ENCODE results near the gene PTPRH.

PTPRH gene

DNA sequence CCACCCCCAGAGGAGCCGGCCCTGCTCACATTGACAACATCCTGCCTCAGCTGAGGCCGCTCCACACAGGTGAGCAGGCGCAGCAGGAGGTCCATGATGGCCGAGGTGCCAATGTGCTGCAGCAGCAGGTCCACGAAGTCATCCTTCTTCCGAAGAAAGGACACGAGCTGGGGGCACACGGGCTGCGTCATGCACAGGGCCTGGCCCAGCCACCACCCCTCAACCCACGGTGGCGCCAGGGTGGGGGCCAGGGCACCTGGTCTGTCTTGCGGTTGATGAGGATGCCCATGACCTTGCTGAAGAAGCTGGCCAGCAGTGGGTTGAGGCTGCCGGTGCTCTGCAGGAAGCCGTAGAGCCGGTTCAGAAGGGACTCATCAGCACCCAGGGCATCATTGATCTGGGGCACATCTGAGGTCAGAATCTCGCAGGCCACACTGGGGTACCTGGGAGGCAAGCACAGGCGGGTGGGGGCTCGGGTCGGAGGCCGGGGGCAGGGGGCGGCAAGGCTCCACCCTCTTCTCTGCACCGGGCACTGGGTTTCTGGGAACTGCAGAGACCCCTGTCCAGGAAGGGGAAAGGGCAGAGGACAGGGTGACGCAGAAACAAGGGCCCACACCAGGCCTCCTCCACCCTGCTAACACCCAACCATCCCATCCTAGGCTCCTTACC, 36.1 kb upstream of the PTPRH start:
- DNase-seq (ENCODE audit: low spot score), result no peak

GRCh38 chr19:55244004-55244680, 34.8 kb upstream of the PTPRH start:
- DNase-seq (ENCODE audit: low spot score), result no peak

DNA sequence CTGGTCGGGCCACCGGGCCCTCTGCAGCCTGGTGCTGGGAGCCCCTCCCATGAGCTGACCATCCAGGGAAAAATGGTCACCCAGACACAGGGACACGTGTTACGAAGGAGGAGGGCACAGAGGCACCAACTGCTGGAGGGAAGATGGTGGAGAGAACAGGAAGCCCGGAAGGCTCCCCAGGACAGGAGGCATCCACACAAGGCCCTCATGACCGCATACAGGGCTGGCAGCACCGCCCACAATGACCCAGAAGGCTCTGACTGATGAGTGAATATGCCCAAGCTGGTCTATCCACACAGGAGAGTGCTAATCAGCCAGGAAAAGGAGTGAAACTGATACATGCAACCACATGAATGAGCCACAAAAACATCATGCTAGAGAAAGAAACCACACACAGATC, 33.2 kb upstream of the PTPRH start:
- DNase-seq (ENCODE audit: low spot score), result no peak

GRCh38 chr19:55241935-55242464, 32.7 kb upstream of the PTPRH start:
- DNase-seq (ENCODE audit: low spot score), result no peak

DNA sequence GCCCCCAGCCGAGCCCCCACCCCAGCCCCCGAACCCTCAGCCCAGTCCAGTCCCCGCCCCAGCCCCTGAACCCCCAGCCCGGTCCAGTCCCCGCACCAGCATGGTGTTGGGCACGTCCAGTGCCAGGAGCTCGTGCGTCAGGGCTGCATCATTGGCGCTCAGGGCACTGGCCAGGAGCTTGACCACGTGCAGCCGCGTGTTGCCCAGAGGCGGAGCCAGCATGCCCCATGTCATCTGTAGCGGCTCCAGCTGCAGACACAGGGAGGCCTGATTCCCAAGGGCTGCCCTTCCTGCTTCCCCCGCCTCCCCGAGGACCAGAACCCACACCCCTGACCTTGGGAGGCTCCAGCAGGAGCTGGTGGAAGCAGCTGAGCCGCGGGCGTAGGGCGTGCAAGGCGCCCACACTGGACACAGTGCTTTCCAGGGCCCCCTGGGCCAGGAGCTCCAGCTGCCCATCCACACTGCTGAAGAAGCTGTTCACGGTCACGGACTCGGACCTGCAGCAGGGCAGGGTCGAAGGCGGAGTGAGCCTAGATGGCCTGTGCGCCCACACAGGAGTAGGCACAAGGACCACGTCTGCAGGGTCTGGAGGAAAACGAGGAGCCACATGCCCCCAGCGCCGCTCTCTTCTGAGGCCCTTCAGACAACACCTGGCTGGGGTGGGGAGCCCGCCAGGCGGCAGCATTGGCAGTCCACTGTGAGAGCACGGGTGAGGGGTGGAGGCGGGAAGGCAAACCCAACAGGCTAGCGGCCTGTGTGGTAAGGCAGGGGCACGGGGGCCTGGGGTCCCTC, 32.0 kb upstream of the PTPRH start:
- no peak for DNase-seq (ENCODE audit: low spot score)

- DNase-seq (ENCODE audit: low spot score), result no peak
Measured at GRCh38 chr19:55240713-55241020, 31.4 kb upstream of the PTPRH start.

DNA sequence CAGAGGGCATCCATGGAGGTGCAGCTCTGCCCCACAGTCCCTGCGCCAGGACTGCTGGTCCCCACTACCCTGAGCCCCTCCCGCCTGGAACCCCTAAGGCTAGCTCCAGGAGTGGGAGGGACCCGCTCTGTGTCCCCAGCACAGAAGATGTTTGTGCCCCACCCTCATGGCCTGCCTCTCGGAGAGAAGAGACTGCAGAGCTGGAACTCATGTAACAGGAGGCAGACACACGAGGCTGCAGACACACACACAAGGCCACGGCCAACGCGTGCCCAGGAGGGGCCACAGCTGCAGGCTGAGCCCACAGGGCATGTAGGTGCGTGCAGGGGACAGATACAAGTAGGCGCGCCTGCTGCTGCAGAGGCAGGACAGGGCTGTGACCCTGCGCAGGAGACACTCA, 29.7 kb upstream of the PTPRH start:
- no peak for DNase-seq (ENCODE audit: low spot score)

GRCh38 chr19:55238030-55238429, 28.7 kb upstream of the PTPRH start:
- DNase-seq (ENCODE audit: low spot score), result no peak

DNA sequence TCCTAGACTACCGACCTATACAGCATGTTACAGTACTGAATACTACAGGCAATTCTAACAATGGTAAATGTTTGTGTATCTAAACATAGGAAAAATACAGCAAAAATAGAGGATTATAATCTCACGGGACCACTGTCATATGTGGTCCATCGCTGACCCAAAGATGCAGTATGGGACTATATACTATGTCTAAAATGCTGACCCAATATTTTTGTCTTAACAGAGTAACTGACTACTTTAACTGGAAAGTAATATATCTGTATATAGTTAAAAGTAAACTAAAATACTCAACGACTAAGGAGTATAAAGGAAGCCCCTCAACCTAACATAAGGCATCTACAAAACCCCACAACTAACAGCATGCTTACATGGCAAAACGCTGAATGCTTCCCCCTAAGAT, 23.7 kb upstream of the PTPRH start:
- no peak for DNase-seq (ENCODE audit: low spot score)

GRCh38 chr19:55232286-55232602, 22.9 kb upstream of the PTPRH start:
- no peak for DNase-seq (ENCODE audit: low spot score)

DNA sequence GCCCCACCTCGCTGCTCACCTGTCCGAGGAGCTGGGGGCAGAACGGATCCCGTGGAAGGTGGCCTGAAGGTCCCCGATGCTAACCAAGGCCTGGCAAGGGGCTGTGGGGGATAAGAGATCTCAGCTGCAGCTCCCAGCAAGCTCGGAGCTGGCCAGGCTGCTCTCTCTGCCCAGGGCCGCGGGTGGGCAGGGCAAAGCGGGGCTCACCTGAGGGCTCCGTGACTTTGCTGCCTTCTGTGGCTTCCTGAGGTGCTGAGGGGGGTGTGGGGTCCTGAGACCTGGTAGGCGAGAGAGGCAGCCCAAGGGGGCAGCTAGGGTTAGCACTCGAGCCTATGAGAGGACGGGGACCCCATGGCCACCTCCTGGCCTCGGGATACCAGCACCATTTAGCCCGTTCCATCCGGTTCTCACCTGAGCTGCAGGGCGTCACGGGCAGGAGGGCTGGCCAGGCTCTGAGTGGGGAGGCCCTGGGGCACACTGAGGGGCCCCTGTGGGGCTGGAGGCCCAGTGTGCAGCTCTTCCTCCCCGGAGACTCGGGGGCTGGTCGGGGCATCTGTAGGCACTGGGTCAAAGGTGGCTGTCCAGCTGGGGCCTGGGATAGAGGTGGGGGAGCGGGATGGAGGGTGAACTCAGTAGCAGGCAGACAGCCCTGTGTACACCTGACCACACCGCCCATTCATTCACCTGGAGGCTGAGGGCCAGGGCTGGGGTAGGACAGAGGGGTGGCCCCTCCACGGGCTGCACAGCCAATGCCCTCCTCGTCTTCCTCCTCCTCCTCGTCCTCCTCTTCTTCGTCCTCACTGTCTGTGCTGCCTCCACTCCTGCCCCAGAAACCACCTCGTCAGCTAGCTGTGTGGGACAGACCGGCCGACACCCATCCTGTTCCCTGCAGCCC, 22.3 kb upstream of the PTPRH start:
- no peak for DNase-seq (ENCODE audit: low spot score)

DNA sequence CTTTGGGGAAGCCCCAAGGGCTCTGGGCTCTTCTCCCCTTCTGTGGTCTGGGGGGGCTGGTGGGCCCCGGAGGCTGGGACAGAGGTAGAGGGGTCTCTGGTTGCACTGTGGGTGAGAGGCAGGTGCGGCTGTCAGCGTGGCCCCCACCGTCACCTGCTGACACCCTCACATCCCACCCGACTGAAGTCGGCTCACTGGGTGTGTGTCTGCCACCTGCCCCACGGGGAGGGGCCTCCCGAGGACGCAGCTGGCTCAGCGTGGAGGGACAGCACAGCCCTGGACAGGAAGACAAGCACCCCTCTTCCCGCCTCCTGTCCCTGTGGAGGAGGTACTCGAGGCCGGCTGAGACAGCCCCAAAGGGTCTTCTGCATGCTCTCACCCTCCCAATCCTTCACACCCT, 21.5 kb upstream of the PTPRH start:
- DNase-seq (ENCODE audit: low spot score), result no peak

GRCh38 chr19:55230329-55230728, 21.0 kb upstream of the PTPRH start:
- no peak for DNase-seq (ENCODE audit: low spot score)

DNA sequence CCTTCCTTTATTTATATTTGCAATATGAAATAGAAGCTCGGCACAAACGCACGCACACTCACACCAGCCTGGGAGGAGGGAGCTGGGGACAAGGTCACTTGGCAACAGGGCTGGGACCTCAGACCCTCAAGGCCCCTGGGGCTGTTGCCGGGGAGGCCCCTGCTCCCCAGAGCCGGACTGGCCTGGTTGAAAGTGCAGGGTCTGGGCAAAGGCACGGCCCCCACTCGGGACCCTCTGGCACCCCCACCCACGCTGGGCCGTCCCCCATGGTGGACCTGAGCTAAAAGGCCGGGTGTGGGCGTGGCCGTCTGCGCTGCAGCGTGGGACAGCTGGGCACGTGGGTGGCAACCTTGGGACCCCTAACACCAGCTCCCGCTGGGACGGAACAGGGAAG, 20.5 kb upstream of the PTPRH start:
- no peak for DNase-seq (ENCODE audit: low spot score)

DNA sequence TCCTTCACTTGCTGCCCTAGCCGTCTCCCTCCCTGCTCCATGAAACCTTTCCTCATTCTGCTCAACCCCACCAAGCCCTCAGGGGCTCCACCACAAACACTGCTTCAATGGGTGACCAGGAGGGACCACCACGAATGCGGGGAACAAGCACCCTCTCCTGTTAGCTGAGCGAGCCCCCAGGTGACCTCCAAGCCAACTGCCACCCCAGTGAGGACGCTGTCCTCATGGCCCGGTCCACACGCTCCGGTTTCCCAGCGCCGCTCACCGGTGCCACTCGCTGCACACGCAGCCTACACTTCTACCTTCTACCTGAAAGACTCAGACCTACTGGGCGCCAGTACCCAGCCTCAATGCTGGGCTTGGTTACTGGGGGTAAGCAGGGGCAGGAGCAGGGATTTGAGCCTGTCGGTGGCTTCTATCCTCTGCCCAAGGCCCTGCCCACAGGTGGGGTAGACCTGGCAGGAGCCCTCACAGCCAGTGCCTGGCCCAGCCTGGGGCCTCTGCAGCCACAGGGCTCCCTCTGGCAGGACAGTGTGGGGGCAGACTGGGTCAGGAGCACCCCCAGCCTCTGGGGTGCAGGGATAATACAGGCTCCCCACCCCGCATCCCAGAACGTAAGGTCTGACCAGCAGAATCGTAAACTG, 20.0 kb upstream of the PTPRH start:
- DNase-seq (ENCODE audit: low spot score), result no peak

GRCh38 chr19:55228403-55229031, 19.2 kb upstream of the PTPRH start, which contains the start of gene TMEM86B:
TMEM86B (minus strand) TSS chr19:55228763; CDS start chr19:55228741, 22 bp downstream.
- DNase-seq (ENCODE audit: low spot score), result no peak

GRCh38 chr19:55228015-55228391, 18.7 kb upstream of the PTPRH start:
- DNase-seq (ENCODE audit: low spot score), result no peak

DNA sequence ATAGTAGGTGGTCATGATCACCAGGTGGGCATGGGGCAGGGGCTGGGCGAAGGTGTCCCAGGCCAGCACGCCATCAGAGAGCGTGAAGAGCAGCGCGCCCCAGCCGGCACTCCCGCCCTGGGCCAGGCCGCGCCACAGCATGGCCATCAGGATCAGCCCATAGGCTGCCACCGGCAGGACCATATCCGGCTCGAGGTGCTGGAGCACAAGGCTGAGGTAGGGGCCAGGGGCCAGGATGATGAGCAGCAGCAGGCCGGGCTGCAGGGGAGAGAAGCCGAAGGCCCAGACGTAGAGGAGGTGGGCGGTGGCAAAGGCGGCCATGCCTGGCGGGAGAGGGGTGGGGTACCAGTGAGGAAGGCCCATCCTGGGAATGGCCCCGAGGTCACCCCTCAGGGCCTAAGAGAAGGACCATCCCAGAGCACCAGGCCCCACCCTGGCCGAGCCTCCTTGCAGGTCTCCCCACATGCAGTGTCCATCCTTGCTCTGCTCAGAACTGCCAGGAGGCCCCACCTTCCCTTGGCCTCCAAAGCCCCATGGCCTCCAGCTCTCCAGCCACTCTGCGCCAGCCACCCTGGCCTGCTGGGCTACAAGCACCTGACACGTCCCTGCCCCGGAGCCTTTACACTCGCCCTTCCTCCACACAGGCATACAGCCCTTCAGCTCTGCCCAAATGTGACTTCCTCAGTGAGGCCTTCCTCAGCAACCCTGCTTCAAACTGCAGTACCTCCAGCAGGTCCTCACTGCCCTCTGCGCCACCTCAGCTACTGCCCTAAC, 18.1 kb upstream of the PTPRH start:
- no peak for DNase-seq (ENCODE audit: low spot score)

DNA sequence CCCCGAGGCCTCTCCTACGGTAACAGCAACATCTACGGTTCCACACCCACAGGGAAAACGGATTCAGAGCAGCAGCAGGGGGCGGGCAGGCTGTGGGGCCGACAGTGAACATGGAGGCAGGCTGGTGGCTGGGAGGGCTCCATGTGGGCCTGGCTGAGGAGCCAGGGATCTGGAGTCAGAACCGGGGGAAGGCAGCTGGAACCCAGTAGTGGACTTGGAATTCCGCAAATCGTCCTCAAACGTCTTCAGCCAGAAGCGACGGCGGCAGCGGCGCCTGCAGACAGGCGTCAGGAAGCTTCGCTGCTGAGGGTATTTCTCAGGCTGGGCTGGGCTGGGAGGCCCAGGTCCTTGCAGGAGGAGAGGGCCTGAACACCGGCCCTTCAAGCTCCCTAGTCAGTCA, 17.5 kb upstream of the PTPRH start:
- no peak for DNase-seq (ENCODE audit: low spot score)

DNA sequence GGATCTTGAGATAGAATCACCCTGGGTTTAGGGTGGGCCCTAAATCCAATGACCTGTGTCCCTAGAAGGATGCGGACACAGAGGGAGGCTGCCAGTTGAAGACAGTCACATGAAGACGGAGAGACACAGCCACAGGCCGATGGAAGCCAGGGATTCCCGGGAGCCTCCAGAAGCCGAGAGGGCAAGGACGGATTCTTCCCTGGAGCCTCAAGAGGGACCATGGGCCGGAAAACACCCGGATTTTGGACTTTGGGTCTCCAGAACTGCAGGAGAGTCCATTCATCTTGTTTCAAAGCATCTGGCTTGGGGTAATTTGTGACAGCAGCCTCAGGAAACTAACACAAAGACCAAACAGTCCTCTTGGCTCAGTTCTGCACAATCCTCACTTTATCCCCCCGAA, 17.0 kb upstream of the PTPRH start:
- no peak for DNase-seq (ENCODE audit: low spot score)
